GM19035 (cell line): ENCODE measurements around the gene ZRANB3.

ENCODE experiments used
- ATAC-seq: cut with Tn5 transposase; IDR thresholded peaks from one replicate; pipeline ENCODE4 v1.9.1; 2021; ENCODE audit not compliant: unreplicated experiment

ZRANB3 gene

GRCh38 chr2:135183822-135184221, 347.2 kb downstream of the ZRANB3 start:
- ATAC-seq: no peak

GRCh38 chr2:135182601-135183000, 348.4 kb downstream of the ZRANB3 start:
- no peak for ATAC-seq

- ATAC-seq: no peak
Measured at GRCh38 chr2:135182190-135182589, 348.8 kb downstream of the ZRANB3 start.

GRCh38 chr2:135179689-135180088, 351.3 kb downstream of the ZRANB3 start:
- ATAC-seq: no peak

GRCh38 chr2:135175177-135175576, 355.8 kb downstream of the ZRANB3 start:
- ATAC-seq: no peak

GRCh38 chr2:135174810-135175093, 356.3 kb downstream of the ZRANB3 start:
- ATAC-seq: no peak

GRCh38 chr2:135174049-135174809, 356.8 kb downstream of the ZRANB3 start:
- ATAC-seq: no peak

- ATAC-seq: no peak
Measured at GRCh38 chr2:135169900-135170753, 360.9 kb downstream of the ZRANB3 start.

GRCh38 chr2:135168204-135168856, 362.7 kb downstream of the ZRANB3 start:
- no peak for ATAC-seq

- ATAC-seq: no peak
Measured at GRCh38 chr2:135167273-135167672, 363.7 kb downstream of the ZRANB3 start.

- ATAC-seq: no peak
Measured at GRCh38 chr2:135164431-135164830, 366.6 kb downstream of the ZRANB3 start.

GRCh38 chr2:135163901-135164300, 367.1 kb downstream of the ZRANB3 start:
- no peak for ATAC-seq

- no peak for ATAC-seq
Measured at GRCh38 chr2:135163306-135163705, 367.7 kb downstream of the ZRANB3 start.

- no peak for ATAC-seq
Measured at GRCh38 chr2:135162786-135163185, 368.2 kb downstream of the ZRANB3 start.

GRCh38 chr2:135162377-135162776, 368.6 kb downstream of the ZRANB3 start:
- ATAC-seq: no peak

- no peak for ATAC-seq
Measured at GRCh38 chr2:135159191-135159590, 371.8 kb downstream of the ZRANB3 start.

- no peak for ATAC-seq
Measured at GRCh38 chr2:135157856-135158255, 373.2 kb downstream of the ZRANB3 start.

GRCh38 chr2:135154962-135155361, 376.1 kb downstream of the ZRANB3 start:
- ATAC-seq: no peak

GRCh38 chr2:135152361-135152760, 378.7 kb downstream of the ZRANB3 start:
- no peak for ATAC-seq

GRCh38 chr2:135151615-135152014, 379.4 kb downstream of the ZRANB3 start:
- no peak for ATAC-seq

GRCh38 chr2:135150725-135151124, 380.3 kb downstream of the ZRANB3 start:
- no peak for ATAC-seq

GRCh38 chr2:135149251-135149650, 381.8 kb downstream of the ZRANB3 start:
- no peak for ATAC-seq
